SH-SY5Y (cell line): ENCODE measurements around the gene PRM3.

Experiments
- GATA2 ChIP-seq: IDR thresholded peaks from 2 replicates; pipeline ENCODE4 v1.6.1; 2011; ENCODE audit warnings: mild to moderate bottlenecking, low read depth, low read length
- GATA3 ChIP-seq: IDR thresholded peaks from 2 replicates; pipeline ENCODE4 v1.6.1; 2011; ENCODE audit warnings: low read depth, mild to moderate bottlenecking, low read length, moderate library complexity

GRCh38 chr16:11229432-11229831 lies 44.0 kb downstream of the PRM3 start:
- no peak for TF ChIP-seq GATA2
- no peak for TF ChIP-seq GATA3
